GM12892 (cell line): ENCODE measurements around the gene RNF121.

Source experiments
- DNase-seq: peaks from one replicate; pipeline ENCODE4 v3.0.0; 2011; ENCODE audit not compliant: insufficient read length
- FAIRE-seq: peaks from 2 replicates; lab custom pipeline; 2011; peaks lifted over from hg19 to GRCh38; lab: Jason Lieb, UNC
- POLR2A ChIP-seq: IDR thresholded peaks from 2 replicates; pipeline ENCODE4 v1.6.1; 2011; ENCODE audit warnings: low read depth, low read length, control low read depth
- POLR2AphosphoS5 ChIP-seq: IDR thresholded peaks from 2 replicates; pipeline ENCODE4 v1.6.1; 2011; ENCODE audit warnings: low read depth, low read length, control low read depth
- TAF1 ChIP-seq: IDR thresholded peaks from 2 replicates; pipeline ENCODE4 v1.6.1; 2011; ENCODE audit warnings: low read depth, mild to moderate bottlenecking, control low read depth, low read length, borderline replicate concordance

RNF121 gene

GRCh38 chr11:71917646-71918140, 11.2 kb upstream of the RNF121 start:
- FAIRE-seq (no peak), DNase-seq (no peak)
- TF ChIP-seq POLR2AphosphoS5, result no peak
- no peak for TF ChIP-seq POLR2A
- TF ChIP-seq TAF1, result no peak

GRCh38 chr11:71927820-71928736, 768 bp upstream of the RNF121 start, which contains the start of gene XNDC1N:
Gene XNDC1N (minus strand): TSS chr11:71928594. CDS start chr11:71923353, 5,241 bp downstream.
- TF ChIP-seq POLR2AphosphoS5 (no peak), TAF1 (peak; percentile 50; the same call in 1 of the 2 replicates), POLR2A (peak; percentile 77; the same call in 1 of the 2 replicates)
- no peak for FAIRE-seq
- peak; percentile 56 for DNase-seq

GRCh38 chr11:71929491-71929890, 645 bp downstream of the RNF121 start:
- TF ChIP-seq POLR2A (no peak), TAF1 (no peak), POLR2AphosphoS5 (no peak)
- DNase-seq (no peak), FAIRE-seq (no peak)

GRCh38 chr11:71930556-71931244, 1.9 kb downstream of the RNF121 start:
- TF ChIP-seq TAF1 (no peak), POLR2AphosphoS5 (no peak), POLR2A (no peak)
- no peak for DNase-seq
- peak; percentile 53 for FAIRE-seq

GRCh38 chr11:71931245-71931602, 2.4 kb downstream of the RNF121 start:
- TF ChIP-seq POLR2A (no peak), TAF1 (no peak), POLR2AphosphoS5 (no peak)
- FAIRE-seq (no peak), DNase-seq (no peak)

- no peak for DNase-seq
- FAIRE-seq, result no peak
- TF ChIP-seq TAF1, result no peak
- no peak for TF ChIP-seq POLR2AphosphoS5
- no peak for TF ChIP-seq POLR2A
Measured at GRCh38 chr11:71933141-71933933, 4.5 kb downstream of the RNF121 start.

GRCh38 chr11:71934213-71934612, 5.4 kb downstream of the RNF121 start:
- TF ChIP-seq POLR2A (no peak), POLR2AphosphoS5 (no peak)
- DNase-seq, result no peak
- peak; percentile 82 for FAIRE-seq

GRCh38 chr11:71935338-71935925, 6.6 kb downstream of the RNF121 start:
- TF ChIP-seq POLR2AphosphoS5, result no peak
- TF ChIP-seq TAF1, result no peak
- no peak for TF ChIP-seq POLR2A
- DNase-seq (no peak), FAIRE-seq (peak; percentile 81)

- TF ChIP-seq TAF1 (no peak), POLR2AphosphoS5 (no peak), POLR2A (no peak)
- no peak for DNase-seq
- FAIRE-seq, result no peak
Measured at GRCh38 chr11:71936825-71937224, 8.0 kb downstream of the RNF121 start.

- FAIRE-seq (no peak), DNase-seq (no peak)
- TF ChIP-seq POLR2AphosphoS5 (no peak), TAF1 (no peak), POLR2A (no peak)
Measured at GRCh38 chr11:71937826-71938225, 9.0 kb downstream of the RNF121 start.
